CD14-positive monocyte (primary cell): ENCODE measurements around the gene TTYH3. TPM values are rescaled to one million over a fixed set of nuclear protein-coding genes. Genes with fewer than 3 reads are reported as not detected.
"Not testable (repeated sequence)": the region's sequence is repeated elsewhere in the genome, so short reads cannot be mapped to it uniquely, and the experiment has no call there.

Source experiments
- DNase-seq, 3 donors: peaks; one replicate each; pipeline ENCODE4 v3.0.0-alpha.2; 2011 to 2022
- H2AFZ ChIP-seq: 2 replicates; pipeline ENCODE4 v1.6.0; 2012; ENCODE audit warnings: mild to moderate bottlenecking, low read depth, low read length, inconsistent platforms; ENCODE audit not compliant: insufficient read depth, poor library complexity, severe bottlenecking
- H3K27ac ChIP-seq, 2 donors: 1 replicate in 1 of 2; 2 replicates in 1 of 2; pipeline ENCODE4 v1.5.1; 2012 to 2013; ENCODE audit warnings: low read length in 2 of 2, control low read depth in 1 of 2, inconsistent platforms in 1 of 2, low read depth in 1 of 2, mild to moderate bottlenecking in 1 of 2
- H3K27me3 ChIP-seq, 2 donors: one replicate each; pipeline versions ENCODE4 v1.6.0 to v1.6.1; 2011 to 2013; ENCODE audit warnings: low read length in 2 of 2; ENCODE audit not compliant: control insufficient read depth in 2 of 2, insufficient read depth in 2 of 2
- H3K36me3 ChIP-seq, 2 donors: replicated peaks in 1 of 2; 1 replicate in 1 of 2; 2 replicates in 1 of 2; pipeline versions ENCODE4 v1.5.1 to v1.6.1; 2012 to 2013; ENCODE audit warnings: low read length in 2 of 2, control low read depth in 1 of 2, inconsistent platforms in 1 of 2, mild to moderate bottlenecking in 1 of 2; ENCODE audit not compliant: insufficient read depth in 2 of 2, control insufficient read depth in 1 of 2
- H3K4me1 ChIP-seq, 2 donors: 1 replicate in 1 of 2; 2 replicates in 1 of 2; pipeline versions ENCODE4 v1.5.1 to v1.6.1; 2012 to 2013; ENCODE audit warnings: low read length in 2 of 2, control low read depth in 1 of 2, inconsistent platforms in 1 of 2, mild to moderate bottlenecking in 1 of 2, moderate library complexity in 1 of 2; ENCODE audit not compliant: insufficient read depth in 2 of 2, control insufficient read depth in 1 of 2
- H3K4me2 ChIP-seq: replicated peaks from 2 replicates; pipeline ENCODE3; 2012; ENCODE audit warnings: low read length, moderate library complexity, mild to moderate bottlenecking; ENCODE audit not compliant: poor library complexity, severe bottlenecking; ENCODE audit errors: extremely low read depth
- H3K4me3 ChIP-seq, 3 experiments: fragments of 200-600 bp in 1 of 3; sonication (generic) in 1 of 3; replicated peaks in 1 of 3; 1 replicate in 2 of 3; 2 replicates in 1 of 3; pipeline ENCODE4 v1.5.1; 2011 to 2013; ENCODE audit warnings: low read length in 3 of 3, mild to moderate bottlenecking in 3 of 3, control low read depth in 2 of 3, low read depth in 2 of 3, inconsistent platforms in 1 of 3, moderate library complexity in 1 of 3
- H3K79me2 ChIP-seq: 2 replicates; pipeline ENCODE4 v1.6.0; 2012; ENCODE audit warnings: mild to moderate bottlenecking, control low read depth, inconsistent platforms, low read length, moderate library complexity; ENCODE audit not compliant: insufficient read depth
- H3K9ac ChIP-seq: 2 replicates; pipeline ENCODE4 v1.6.0; 2017; ENCODE audit warnings: low read length, mild to moderate bottlenecking; ENCODE audit not compliant: insufficient read depth, poor library complexity, severe bottlenecking
- H3K9me3 ChIP-seq, 2 donors: replicated peaks in 1 of 2; 1 replicate in 1 of 2; 2 replicates in 1 of 2; pipeline versions ENCODE4 v1.5.1 to v1.6.1; 2012 to 2013; ENCODE audit warnings: low read length in 2 of 2, control low read depth in 1 of 2; ENCODE audit not compliant: control insufficient read depth in 1 of 2, insufficient read depth in 1 of 2
- H4K20me1 ChIP-seq: 2 replicates; pipeline ENCODE4 v1.6.0; 2012; ENCODE audit warnings: mild to moderate bottlenecking, low read length, control low read depth, moderate library complexity; ENCODE audit not compliant: insufficient read depth
- H3K27ac Mint-ChIP-seq, 7 donors: one replicate each; pipeline ENCODE4 v1.8.0; 2020; ENCODE audit warnings: mild to moderate bottlenecking in 7 of 7, mixed read lengths in 7 of 7, moderate library complexity in 6 of 7, inconsistent platforms in 2 of 7
- H3K27me3 Mint-ChIP-seq, 3 donors: one replicate each; pipeline ENCODE4 v1.8.0; 2021 to 2022; ENCODE audit warnings: low read depth in 3 of 3, mild to moderate bottlenecking in 3 of 3, mixed read lengths in 3 of 3, moderate library complexity in 3 of 3, inconsistent platforms in 1 of 3
- H3K36me3 Mint-ChIP-seq, 2 donors: one replicate each; pipeline ENCODE4 v1.8.0; 2020; ENCODE audit warnings: mixed read lengths in 2 of 2, inconsistent platforms in 1 of 2, mild to moderate bottlenecking in 1 of 2
- H3K4me1 Mint-ChIP-seq: one replicate; pipeline ENCODE4 v1.8.0; 2020; ENCODE audit warnings: mild to moderate bottlenecking, mixed read lengths
- H3K4me3 Mint-ChIP-seq, 2 donors: one replicate each; pipeline ENCODE4 v1.8.0; 2020; ENCODE audit warnings: mild to moderate bottlenecking in 2 of 2, mixed read lengths in 2 of 2, moderate library complexity in 1 of 2
- H3K9me3 Mint-ChIP-seq, 7 donors: one replicate each; pipeline ENCODE4 v1.8.0; 2020 to 2022; ENCODE audit warnings: mixed read lengths in 7 of 7, mild to moderate bottlenecking in 6 of 7, moderate library complexity in 6 of 7, inconsistent platforms in 2 of 7
- CTCF ChIP-seq: fragments of 200-600 bp; IDR thresholded peaks from one replicate; pipeline ENCODE4 v1.8.0; 2022; ENCODE audit warnings: antibody characterized with exemption, mild to moderate bottlenecking
- WGBS: methylation state at CpG from one replicate; pipeline ENCODE4 v1.1.5; 2013; ENCODE audit warnings: missing lambda C conversion rate; ENCODE audit not compliant: insufficient coverage; 5-methylcytosine and 5-hydroxymethylcytosine counted together
- intact Hi-C, 2 donors: fragments of 100-400 bp; cut with micrococcal nuclease; formaldehyde crosslinking; loops; one replicate each; pipeline versions ENCODE4 v1.15.0 to v1.15.1; 2023
- polyA plus RNA-seq, 3 donors: library from polyadenylated mRNA; depleted of rRNA in 1 of 3; unstranded in 2 of 3; stranded (reverse) in 1 of 3; fragments of 300-500 nt in 2 of 3; fragments of >200 nt in 1 of 3; fragmentation: Illumina TruSeq in 2 of 3; gene quantifications; 1 replicate in 2 of 3; 2 replicates in 1 of 3; pipeline ENCODE4 v1.2.3, GENCODE V29; 2012 to 2021

The TTYH3 gene
- polyA plus RNA-seq, 3 donors = 13.4 to 73.5 (median 17.4) TPM

DNA sequence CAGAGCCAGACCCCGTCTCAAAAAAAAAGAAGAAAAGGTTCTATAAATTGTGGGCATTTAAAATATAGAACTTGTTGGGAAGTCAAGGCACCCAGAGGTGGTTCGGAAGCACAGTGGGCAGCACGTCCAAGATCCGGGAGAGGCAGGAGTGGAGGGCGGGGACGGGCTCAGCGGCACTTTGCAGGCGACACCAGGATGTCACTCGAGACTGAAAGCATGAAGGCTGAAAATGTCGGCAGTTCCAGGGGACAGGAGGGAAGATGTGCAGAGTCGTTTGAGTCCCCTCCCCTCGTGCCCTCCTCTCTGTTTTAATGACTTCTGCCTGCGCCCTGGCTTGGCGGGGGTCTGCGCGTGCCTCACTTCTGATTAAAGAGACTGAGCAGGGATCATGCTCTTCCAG, 42.4 kb upstream of the TTYH3 start:
- H3K4me3 Mint-ChIP-seq = no peak overlapping the region
- peak overlapping the region in 1 of 7 donors; percentile 36 for H3K27ac Mint-ChIP-seq
- Histone ChIP-seq H3K27me3 (no peaks in the 10 kb centered on the region), H3K4me3 (no peak overlapping the region), H2AFZ (no peak overlapping the region), H3K4me2 (no peak overlapping the region), H3K9me3 (no peaks in the 10 kb centered on the region), H3K27ac (no peak overlapping the region), H3K4me1 (no peaks in the 10 kb centered on the region), H3K9ac (no peak overlapping the region), H4K20me1 (no peaks in the 10 kb centered on the region), H3K36me3 (peaks cover 48 to 86% of the 10 kb centered on the region in 2 donors), H3K79me2 (no peaks in the 10 kb centered on the region)
- intact Hi-C loops = no loop called here
- H3K27me3 Mint-ChIP-seq = no peaks in the 10 kb centered on the region
- peaks cover 0 to 3% (median 0%) of the 10 kb centered on the region in 7 donors for H3K9me3 Mint-ChIP-seq
- H3K4me1 Mint-ChIP-seq = no peaks in the 10 kb centered on the region
- no peak for TF ChIP-seq CTCF
- no peak for DNase-seq
- H3K36me3 Mint-ChIP-seq = peaks cover 53 to 88% of the 10 kb centered on the region in 2 donors
- WGBS = 97% methylated on average over 16 of the region's 16 CpGs

- intact Hi-C loops, H3K9me3 ChIP-seq: not testable (repeated sequence)
Observed at GRCh38 chr7:2589941-2590340, 41.8 kb upstream of the TTYH3 start.

More at GRCh38 chr7:2589941-2590340, 41.8 kb upstream of the TTYH3 start:
- H3K4me1 ChIP-seq, H3K4me2 ChIP-seq, H3K27me3 Mint-ChIP-seq, H2AFZ ChIP-seq, H3K9ac ChIP-seq, H3K4me3 ChIP-seq, H3K4me1 Mint-ChIP-seq, H3K27me3 ChIP-seq, H3K27ac Mint-ChIP-seq, H3K79me2 ChIP-seq, DNase-seq, H4K20me1 ChIP-seq, H3K4me3 Mint-ChIP-seq, H3K9me3 Mint-ChIP-seq, H3K27ac ChIP-seq: not testable (repeated sequence)
- 95% methylated on average over 13 of the region's 15 CpGs for WGBS
- peaks cover 54 to 86% of the 10 kb centered on the region in 2 donors for H3K36me3 ChIP-seq
- H3K36me3 Mint-ChIP-seq = peaks cover 50 to 88% of the 10 kb centered on the region in 2 donors
